H1 (cell line): ENCODE data around the gene KTN1. TPM values are rescaled to one million over a fixed set of nuclear protein-coding genes. Genes with fewer than 3 reads are reported as not detected.

Experiments
- ASH2L ChIP-seq: fragments of 200-600, 300-600 bp; sonication (generic); IDR thresholded peaks from one replicate; pipeline ENCODE4 v1.7.1; 2017; ENCODE audit warnings: low read length
- ATF2 ChIP-seq: IDR thresholded peaks from 2 replicates; pipeline ENCODE4 v1.6.1; 2012; ENCODE audit warnings: low read length, inconsistent platforms
- BACH1 ChIP-seq: IDR thresholded peaks from 2 replicates; pipeline ENCODE4 v1.6.1; 2012; ENCODE audit warnings: low read length, improper control_type of control experiment
- TCF12 ChIP-seq: IDR thresholded peaks from 2 replicates; pipeline ENCODE4 v1.6.1; 2011; ENCODE audit warnings: low read depth, mild to moderate bottlenecking, low read length
- polyA plus RNA-seq, 7 experiments: library from polyadenylated mRNA; depleted of rRNA in 3 of 7; stranded (reverse) in 5 of 7; unstranded in 2 of 7; fragments of >200 nt in 5 of 7; fragments of 200-250 nt in 2 of 7; gene quantifications; 1 replicate in 5 of 7; 2 replicates in 1 of 7; 4 replicates in 1 of 7; pipeline versions ENCODE4 v1.2.1 to v1.2.3, GENCODE V29; 2011 to 2013; ENCODE audit warnings: missing spikeins in 2 of 7, mixed read lengths in 2 of 7
- total RNA-seq: library from RNA; stranded (reverse); fragmentation: NEBNext Ultra II Directional; extraction: Animal tissue kit (Norgen Biotek cat#: 25700); gene quantifications from 2 replicates; pipeline ENCODE4 v1.2.1, GENCODE V29; 2021
- TF ChIP-seq, protein P1 (sequence below): fragments of 300-600 bp; sonication (generic); IDR thresholded peaks from 2 replicates; pipeline ENCODE4 v1.7.1; 2012; ENCODE audit warnings: low read length, moderate library complexity, mild to moderate bottlenecking, inconsistent platforms; ENCODE audit not compliant: insufficient replicate concordance

KTN1 gene
- total and polyA plus RNA-seq, 2 of the 8 experiments (the other 6 are each of a cell fraction or from before 2014, with no cell fraction given): 15.4 to 151 TPM

DNA sequence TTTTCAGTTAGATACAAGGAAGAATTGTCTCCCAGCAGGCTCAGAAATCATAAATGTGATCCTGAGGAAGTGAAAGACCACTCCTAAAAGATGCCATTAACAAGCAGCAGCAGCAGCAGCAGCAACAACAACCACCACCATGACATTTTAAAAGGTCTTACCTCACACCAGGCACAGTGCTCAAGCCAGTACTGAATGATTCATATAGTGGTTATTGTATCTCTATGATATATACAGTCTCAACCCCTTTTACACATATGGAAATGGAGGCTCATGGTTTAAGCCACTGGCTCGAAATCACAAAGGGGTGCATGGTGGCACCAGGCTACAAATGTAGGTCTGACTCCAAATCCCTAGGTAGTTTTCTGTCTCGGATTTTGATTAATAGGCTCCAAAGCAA, 126.9 kb downstream of the KTN1 start (continued):
- TF ChIP-seq TCF12 (no peak), BACH1 (no peak), ATF2 (no peak), ASH2L (no peak)
- TF ChIP-seq, protein P1, sequence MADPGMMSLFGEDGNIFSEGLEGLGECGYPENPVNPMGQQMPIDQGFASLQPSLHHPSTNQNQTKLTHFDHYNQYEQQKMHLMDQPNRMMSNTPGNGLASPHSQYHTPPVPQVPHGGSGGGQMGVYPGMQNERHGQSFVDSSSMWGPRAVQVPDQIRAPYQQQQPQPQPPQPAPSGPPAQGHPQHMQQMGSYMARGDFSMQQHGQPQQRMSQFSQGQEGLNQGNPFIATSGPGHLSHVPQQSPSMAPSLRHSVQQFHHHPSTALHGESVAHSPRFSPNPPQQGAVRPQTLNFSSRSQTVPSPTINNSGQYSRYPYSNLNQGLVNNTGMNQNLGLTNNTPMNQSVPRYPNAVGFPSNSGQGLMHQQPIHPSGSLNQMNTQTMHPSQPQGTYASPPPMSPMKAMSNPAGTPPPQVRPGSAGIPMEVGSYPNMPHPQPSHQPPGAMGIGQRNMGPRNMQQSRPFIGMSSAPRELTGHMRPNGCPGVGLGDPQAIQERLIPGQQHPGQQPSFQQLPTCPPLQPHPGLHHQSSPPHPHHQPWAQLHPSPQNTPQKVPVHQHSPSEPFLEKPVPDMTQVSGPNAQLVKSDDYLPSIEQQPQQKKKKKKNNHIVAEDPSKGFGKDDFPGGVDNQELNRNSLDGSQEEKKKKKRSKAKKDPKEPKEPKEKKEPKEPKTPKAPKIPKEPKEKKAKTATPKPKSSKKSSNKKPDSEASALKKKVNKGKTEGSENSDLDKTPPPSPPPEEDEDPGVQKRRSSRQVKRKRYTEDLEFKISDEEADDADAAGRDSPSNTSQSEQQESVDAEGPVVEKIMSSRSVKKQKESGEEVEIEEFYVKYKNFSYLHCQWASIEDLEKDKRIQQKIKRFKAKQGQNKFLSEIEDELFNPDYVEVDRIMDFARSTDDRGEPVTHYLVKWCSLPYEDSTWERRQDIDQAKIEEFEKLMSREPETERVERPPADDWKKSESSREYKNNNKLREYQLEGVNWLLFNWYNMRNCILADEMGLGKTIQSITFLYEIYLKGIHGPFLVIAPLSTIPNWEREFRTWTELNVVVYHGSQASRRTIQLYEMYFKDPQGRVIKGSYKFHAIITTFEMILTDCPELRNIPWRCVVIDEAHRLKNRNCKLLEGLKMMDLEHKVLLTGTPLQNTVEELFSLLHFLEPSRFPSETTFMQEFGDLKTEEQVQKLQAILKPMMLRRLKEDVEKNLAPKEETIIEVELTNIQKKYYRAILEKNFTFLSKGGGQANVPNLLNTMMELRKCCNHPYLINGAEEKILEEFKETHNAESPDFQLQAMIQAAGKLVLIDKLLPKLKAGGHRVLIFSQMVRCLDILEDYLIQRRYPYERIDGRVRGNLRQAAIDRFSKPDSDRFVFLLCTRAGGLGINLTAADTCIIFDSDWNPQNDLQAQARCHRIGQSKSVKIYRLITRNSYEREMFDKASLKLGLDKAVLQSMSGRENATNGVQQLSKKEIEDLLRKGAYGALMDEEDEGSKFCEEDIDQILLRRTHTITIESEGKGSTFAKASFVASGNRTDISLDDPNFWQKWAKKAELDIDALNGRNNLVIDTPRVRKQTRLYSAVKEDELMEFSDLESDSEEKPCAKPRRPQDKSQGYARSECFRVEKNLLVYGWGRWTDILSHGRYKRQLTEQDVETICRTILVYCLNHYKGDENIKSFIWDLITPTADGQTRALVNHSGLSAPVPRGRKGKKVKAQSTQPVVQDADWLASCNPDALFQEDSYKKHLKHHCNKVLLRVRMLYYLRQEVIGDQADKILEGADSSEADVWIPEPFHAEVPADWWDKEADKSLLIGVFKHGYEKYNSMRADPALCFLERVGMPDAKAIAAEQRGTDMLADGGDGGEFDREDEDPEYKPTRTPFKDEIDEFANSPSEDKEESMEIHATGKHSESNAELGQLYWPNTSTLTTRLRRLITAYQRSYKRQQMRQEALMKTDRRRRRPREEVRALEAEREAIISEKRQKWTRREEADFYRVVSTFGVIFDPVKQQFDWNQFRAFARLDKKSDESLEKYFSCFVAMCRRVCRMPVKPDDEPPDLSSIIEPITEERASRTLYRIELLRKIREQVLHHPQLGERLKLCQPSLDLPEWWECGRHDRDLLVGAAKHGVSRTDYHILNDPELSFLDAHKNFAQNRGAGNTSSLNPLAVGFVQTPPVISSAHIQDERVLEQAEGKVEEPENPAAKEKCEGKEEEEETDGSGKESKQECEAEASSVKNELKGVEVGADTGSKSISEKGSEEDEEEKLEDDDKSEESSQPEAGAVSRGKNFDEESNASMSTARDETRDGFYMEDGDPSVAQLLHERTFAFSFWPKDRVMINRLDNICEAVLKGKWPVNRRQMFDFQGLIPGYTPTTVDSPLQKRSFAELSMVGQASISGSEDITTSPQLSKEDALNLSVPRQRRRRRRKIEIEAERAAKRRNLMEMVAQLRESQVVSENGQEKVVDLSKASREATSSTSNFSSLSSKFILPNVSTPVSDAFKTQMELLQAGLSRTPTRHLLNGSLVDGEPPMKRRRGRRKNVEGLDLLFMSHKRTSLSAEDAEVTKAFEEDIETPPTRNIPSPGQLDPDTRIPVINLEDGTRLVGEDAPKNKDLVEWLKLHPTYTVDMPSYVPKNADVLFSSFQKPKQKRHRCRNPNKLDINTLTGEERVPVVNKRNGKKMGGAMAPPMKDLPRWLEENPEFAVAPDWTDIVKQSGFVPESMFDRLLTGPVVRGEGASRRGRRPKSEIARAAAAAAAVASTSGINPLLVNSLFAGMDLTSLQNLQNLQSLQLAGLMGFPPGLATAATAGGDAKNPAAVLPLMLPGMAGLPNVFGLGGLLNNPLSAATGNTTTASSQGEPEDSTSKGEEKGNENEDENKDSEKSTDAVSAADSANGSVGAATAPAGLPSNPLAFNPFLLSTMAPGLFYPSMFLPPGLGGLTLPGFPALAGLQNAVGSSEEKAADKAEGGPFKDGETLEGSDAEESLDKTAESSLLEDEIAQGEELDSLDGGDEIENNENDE: no peak
